Keratinocyte (primary cell): Measurements from ENCODE around the gene ZNF839. TPM values are rescaled to one million over a fixed set of nuclear protein-coding genes. Genes with fewer than 3 reads are reported as not detected.

Experiments used
- DNase-seq: peaks from one replicate; pipeline ENCODE4 v3.0.0-alpha.2; 2011; ENCODE audit warnings: low read depth, missing footprints, low spot score
- FAIRE-seq: peaks from 2 replicates; lab custom pipeline; 2011; peaks lifted over from hg19 to GRCh38; lab: Jason Lieb, UNC
- H2AFZ ChIP-seq: 2 replicates; pipeline ENCODE4 v1.6.0; 2012; ENCODE audit warnings: low read length, control low read depth, inconsistent platforms; ENCODE audit not compliant: control insufficient read depth
- H3K27ac ChIP-seq: 2 replicates; pipeline ENCODE4 v1.5.1; 2011; ENCODE audit warnings: low read length; ENCODE audit not compliant: control insufficient read depth, insufficient read depth
- H3K27me3 ChIP-seq: 3 replicates; pipeline ENCODE4 v1.6.0; 2011; ENCODE audit warnings: low read length; ENCODE audit not compliant: control insufficient read depth, insufficient read depth; ENCODE audit errors: extremely low read depth
- H3K36me3 ChIP-seq, 2 experiments: 2 replicates in 1 of 2; 3 replicates in 1 of 2; pipeline ENCODE4 v1.5.1; 2011; ENCODE audit warnings: low read length in 2 of 2, mild to moderate bottlenecking in 1 of 2; ENCODE audit not compliant: control insufficient read depth in 2 of 2, insufficient read depth in 2 of 2; ENCODE audit errors: extremely low read depth in 1 of 2
- H3K4me1 ChIP-seq: 3 replicates; pipeline ENCODE4 v1.5.1; 2011; ENCODE audit warnings: low read length; ENCODE audit not compliant: control insufficient read depth, insufficient read depth; ENCODE audit errors: extremely low read depth
- H3K4me2 ChIP-seq: 3 replicates; pipeline ENCODE4 v1.6.0; 2011; ENCODE audit warnings: low read depth, low read length; ENCODE audit not compliant: control insufficient read depth, insufficient read depth; ENCODE audit errors: extremely low read depth
- H3K4me3 ChIP-seq, 3 experiments: fragments of 200-600 bp in 1 of 3; sonication (generic) in 1 of 3; 2 replicates in 2 of 3; 3 replicates in 1 of 3; pipeline ENCODE4 v1.5.1; 2011 to 2016; ENCODE audit warnings: low read length in 3 of 3, mild to moderate bottlenecking in 3 of 3, control low read depth in 2 of 3, inconsistent platforms in 1 of 3, low read depth in 1 of 3, mixed read lengths in 1 of 3, mixed run types in 1 of 3, moderate library complexity in 1 of 3; ENCODE audit not compliant: control insufficient read depth in 2 of 3, insufficient read depth in 2 of 3; ENCODE audit errors: extremely low read depth in 1 of 3
- H3K79me2 ChIP-seq: 2 replicates; pipeline ENCODE4 v1.6.0; 2012; ENCODE audit warnings: low read length; ENCODE audit not compliant: control insufficient read depth, insufficient read depth
- H3K9ac ChIP-seq: 3 replicates; pipeline ENCODE4 v1.6.0; 2011; ENCODE audit warnings: low read length; ENCODE audit not compliant: control insufficient read depth, insufficient read depth; ENCODE audit errors: extremely low read depth
- H3K9me1 ChIP-seq: 3 replicates; pipeline ENCODE4 v1.6.0; 2011; ENCODE audit warnings: low read length; ENCODE audit not compliant: control insufficient read depth, insufficient read depth; ENCODE audit errors: extremely low read depth
- H3K9me3 ChIP-seq: 2 replicates; pipeline ENCODE4 v1.5.1; 2012; ENCODE audit warnings: low read depth, low read length; ENCODE audit not compliant: control insufficient read depth
- H4K20me1 ChIP-seq: 3 replicates; pipeline ENCODE4 v1.6.0; 2011; ENCODE audit warnings: low read length; ENCODE audit not compliant: control insufficient read depth, insufficient read depth; ENCODE audit errors: extremely low read depth
- CTCF ChIP-seq, 3 experiments: IDR thresholded peaks in 1 of 3; conservative IDR thresholded peaks in 1 of 3; optimal IDR thresholded peaks in 1 of 3; 2 replicates in 2 of 3; 3 replicates in 1 of 3; pipeline versions ENCODE3 to v1.5.1; 2011; ENCODE audit warnings: low read length in 3 of 3, mild to moderate bottlenecking in 3 of 3, moderate library complexity in 2 of 3, control low read depth in 1 of 3, inconsistent platforms in 1 of 3; ENCODE audit not compliant: insufficient read depth in 2 of 3; ENCODE audit errors: extremely low read depth in 1 of 3
- EZH2 ChIP-seq: IDR thresholded peaks from one replicate; pipeline ENCODE4 v1.6.1; 2012; ENCODE audit warnings: inconsistent platforms, mild to moderate bottlenecking, low read length, moderate library complexity
- dilution Hi-C: fragments of 300-500 bp; cut with MboI; formaldehyde crosslinking; loops from one replicate; pipeline ENCODE4 v1.7.0; 2020; ENCODE audit warnings: low sequenced_read_pairs; ENCODE audit not compliant: extremely low pct_ligation_motif_present
- polyA plus RNA-seq, 5 experiments: library from polyadenylated mRNA; depleted of rRNA in 3 of 5; stranded (reverse) in 3 of 5; stranded (forward) in 1 of 5; unstranded in 1 of 5; fragments of >200 nt; gene quantifications; 1 replicate in 1 of 5; 2 replicates in 3 of 5; 3 replicates in 1 of 5; pipeline versions ENCODE4 v1.2.1 to v1.2.3, GENCODE V29; 2011 to 2012; ENCODE audit warnings: missing spikeins in 2 of 5, low read depth in 1 of 5, low replicate concordance in 1 of 5

ZNF839 gene
- polyA plus RNA-seq, 1 donor (not counting 4 experiments of a cell fraction or from before 2014, with no cell fraction given): 11.0 TPM

- FAIRE-seq (no peak), DNase-seq (no peak)
Measured at GRCh38 chr14:102359341-102359740, 39.8 kb downstream of the ZNF839 start.

GRCh38 chr14:102360388-102360787 lies 40.8 kb downstream of the ZNF839 start:
- H3K9me3 ChIP-seq: no peaks in the 10 kb centered on the region
- H3K79me2 ChIP-seq: peaks cover 25% of the 10 kb centered on the region
- H3K9me1 ChIP-seq: no peaks in the 10 kb centered on the region
- H3K27me3 ChIP-seq: no peaks in the 10 kb centered on the region
- no peak overlapping the region for H3K4me2 ChIP-seq
- H3K9ac ChIP-seq: no peak overlapping the region
- DNase-seq (no peak), FAIRE-seq (no peak)
- no peak overlapping the region for H3K4me3 ChIP-seq
- TF ChIP-seq EZH2 (no peak), CTCF (optimal IDR thresholded peaks at IDR 0.05 in 1 of 3, IDR thresholded peaks at IDR 0.05 in 1 of 3, conservative IDR thresholded peaks at IDR 0.05 in 1 of 3; ENCODE audit: extremely low read depth in 1 of 3, insufficient read depth in 2 of 3, low read length in 3 of 3) (no peak)
- no peak overlapping the region for H3K27ac ChIP-seq
- dilution Hi-C loops: no loop called here
- H4K20me1 ChIP-seq: no peaks in the 10 kb centered on the region
- no peak overlapping the region for H2AFZ ChIP-seq
- peaks cover 11% of the 10 kb centered on the region for H3K4me1 ChIP-seq
- peaks cover 6 to 10% of the 10 kb centered on the region in 2 experiments for H3K36me3 ChIP-seq

More at GRCh38 chr14:102359341-102359740, 39.8 kb downstream of the ZNF839 start:
- no peaks in the 10 kb centered on the region for H3K9me3 ChIP-seq
- H3K27me3 ChIP-seq: no peaks in the 10 kb centered on the region
- peaks cover 10 to 11% of the 10 kb centered on the region in 2 experiments for H3K36me3 ChIP-seq
- peaks cover 11% of the 10 kb centered on the region for H3K4me1 ChIP-seq
- no peak overlapping the region for H3K9ac ChIP-seq
- dilution Hi-C loops: no loop called here
- no peak overlapping the region for H3K4me2 ChIP-seq
- H3K79me2 ChIP-seq: peaks cover 16% of the 10 kb centered on the region
- no peak overlapping the region for H3K4me3 ChIP-seq
- H4K20me1 ChIP-seq: no peaks in the 10 kb centered on the region
- TF ChIP-seq CTCF (optimal IDR thresholded peaks at IDR 0.05 in 1 of 3, IDR thresholded peaks at IDR 0.05 in 1 of 3, conservative IDR thresholded peaks at IDR 0.05 in 1 of 3; ENCODE audit: extremely low read depth in 1 of 3, insufficient read depth in 2 of 3, low read length in 3 of 3) (no peak), EZH2 (no peak)
- no peaks in the 10 kb centered on the region for H3K9me1 ChIP-seq
- H3K27ac ChIP-seq: no peak overlapping the region
- no peak overlapping the region for H2AFZ ChIP-seq
